HG03060 (cell line): ENCODE measurements around the gene ISX.

Source experiments
- ATAC-seq: cut with Tn5 transposase; IDR thresholded peaks from one replicate; pipeline ENCODE4 v1.9.1; 2021; ENCODE audit warnings: low read depth, moderate number of reproducible peaks; ENCODE audit not compliant: unreplicated experiment

The ISX gene

DNA sequence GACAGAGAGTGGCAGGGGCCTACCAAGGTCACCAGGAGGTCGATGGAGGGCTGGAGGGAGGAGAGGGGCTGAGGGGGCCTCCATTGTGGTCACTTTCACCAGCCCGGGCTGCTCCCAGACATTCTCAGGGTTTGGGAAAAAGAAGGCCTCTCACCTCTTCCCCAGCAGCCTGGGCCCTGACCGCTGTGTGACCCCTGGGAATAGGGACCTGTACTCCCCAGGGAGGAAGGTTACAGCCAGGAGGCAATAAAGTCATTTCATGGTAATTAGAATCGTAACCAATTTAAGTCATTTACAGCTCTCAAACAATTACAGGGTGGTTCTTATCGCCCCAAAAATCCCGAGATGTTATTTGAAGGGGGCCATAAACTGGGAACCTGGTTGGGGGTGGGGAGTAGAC lies 37.8 kb downstream of the ISX start:
- ATAC-seq: no peak

DNA sequence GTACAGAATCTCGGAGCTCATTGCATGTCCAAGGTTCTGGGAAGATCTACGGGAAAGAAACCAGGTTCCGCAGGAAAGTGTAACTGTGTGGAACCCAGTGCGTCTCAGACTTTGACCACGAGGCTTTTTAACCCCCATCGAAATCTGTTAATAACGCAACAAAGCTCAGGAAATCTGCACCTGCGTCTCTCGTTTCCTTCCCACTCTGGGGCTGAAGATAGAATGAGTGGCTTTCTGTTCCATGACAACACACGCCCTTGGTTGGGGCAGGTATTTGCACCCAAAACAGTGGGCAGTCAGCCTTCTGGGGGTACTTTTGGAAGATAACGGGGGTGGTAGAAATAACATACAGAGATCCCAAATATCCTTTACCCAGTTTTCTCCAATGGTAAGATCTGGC lies 38.5 kb downstream of the ISX start:
- no peak for ATAC-seq

DNA sequence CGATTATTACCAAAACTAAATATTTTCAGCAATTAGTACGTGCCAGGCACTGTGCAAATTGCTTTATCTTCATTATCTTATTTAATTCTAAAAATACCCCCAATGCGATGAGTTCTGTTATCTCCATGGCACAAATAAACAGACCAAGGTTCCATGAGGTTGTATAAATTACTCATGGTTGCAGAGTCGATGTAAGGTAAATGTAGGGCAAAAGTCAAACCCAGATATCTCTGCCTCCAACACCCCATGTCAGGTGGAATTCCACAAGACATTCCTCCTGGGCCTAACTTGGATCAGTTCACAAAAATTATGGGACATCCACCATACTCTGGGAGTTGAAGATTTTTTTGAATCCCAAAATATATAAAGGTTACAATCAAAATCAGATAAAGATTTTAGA lies 43.7 kb downstream of the ISX start:
- no peak for ATAC-seq

DNA sequence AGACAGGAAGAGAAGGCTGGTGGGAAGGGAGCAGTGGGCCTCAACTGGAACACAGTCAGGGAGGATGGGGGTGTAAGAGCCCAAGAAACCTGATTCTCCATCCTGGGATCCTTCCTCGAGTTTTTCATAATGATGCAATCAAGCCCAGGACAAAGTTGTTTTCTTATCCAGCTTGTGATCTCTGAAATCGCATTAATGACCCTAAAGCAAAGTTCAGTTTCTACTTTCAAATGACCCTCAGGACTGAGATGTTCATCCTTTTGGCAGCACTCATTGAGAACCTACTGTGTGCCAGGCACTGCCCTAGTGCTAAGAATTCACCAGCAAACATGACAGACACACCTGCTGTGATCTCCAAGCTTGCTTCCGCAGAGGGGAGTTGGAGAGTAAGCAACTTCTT lies 45.3 kb downstream of the ISX start:
- no peak for ATAC-seq

DNA sequence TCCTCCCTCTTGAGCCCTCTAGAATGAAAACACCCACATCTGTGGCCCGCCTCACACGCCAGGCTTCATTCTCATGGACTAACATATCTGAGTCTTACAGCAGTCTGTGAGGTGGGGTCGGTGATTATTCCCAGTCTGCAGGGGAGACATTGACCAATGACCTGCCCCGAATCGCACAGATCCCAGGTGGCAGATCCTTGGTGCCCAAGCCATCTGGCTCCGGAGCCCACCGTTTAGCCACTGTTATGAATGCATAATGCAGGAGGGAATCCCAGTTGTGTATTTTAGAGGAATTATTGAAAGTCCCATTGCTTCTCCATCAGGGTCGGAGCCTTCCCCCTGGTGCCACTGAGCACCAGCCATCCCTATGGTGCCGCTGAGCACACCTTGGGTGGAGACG lies 47.4 kb downstream of the ISX start:
- no peak for ATAC-seq

DNA sequence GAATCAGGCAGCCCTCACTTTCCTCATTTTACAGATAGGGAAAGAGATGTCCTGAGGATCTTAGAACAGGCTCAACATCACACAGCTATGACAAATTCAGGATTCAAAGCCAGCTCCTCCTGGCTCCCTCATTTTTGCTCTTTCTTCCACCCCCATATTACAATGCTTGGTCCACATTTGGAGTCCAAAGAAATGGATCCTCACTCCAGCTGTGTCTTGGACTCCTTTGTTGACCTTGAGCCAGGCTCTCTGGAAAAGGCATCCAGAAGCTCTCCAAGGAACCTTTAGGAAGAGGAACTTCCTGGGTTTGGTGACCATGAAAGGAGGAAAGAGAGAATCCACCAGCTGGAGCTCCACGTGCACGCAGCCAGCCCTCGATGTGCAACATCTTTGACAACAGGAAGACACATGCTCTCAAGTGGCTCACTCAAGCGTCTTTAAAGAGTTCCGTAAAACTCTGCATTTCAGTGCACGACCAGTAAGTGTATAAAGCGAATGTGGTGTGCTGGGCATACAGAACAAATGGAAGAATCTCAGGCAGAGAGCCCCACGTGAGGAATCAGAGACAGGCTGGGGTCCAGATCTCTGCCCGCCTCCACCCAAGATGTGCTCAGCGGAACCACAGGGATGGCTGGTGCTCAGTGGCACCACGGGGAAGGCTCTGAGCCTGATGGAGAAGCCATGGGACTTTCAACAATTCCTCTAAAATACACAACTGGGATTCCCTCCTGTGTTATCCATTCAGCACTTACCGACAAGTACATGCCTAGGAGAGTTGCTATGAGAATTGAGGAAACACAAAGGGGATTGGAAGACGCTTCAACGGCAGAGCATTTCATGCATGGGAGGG lies 48.4 kb downstream of the ISX start:
- ATAC-seq: no peak

DNA sequence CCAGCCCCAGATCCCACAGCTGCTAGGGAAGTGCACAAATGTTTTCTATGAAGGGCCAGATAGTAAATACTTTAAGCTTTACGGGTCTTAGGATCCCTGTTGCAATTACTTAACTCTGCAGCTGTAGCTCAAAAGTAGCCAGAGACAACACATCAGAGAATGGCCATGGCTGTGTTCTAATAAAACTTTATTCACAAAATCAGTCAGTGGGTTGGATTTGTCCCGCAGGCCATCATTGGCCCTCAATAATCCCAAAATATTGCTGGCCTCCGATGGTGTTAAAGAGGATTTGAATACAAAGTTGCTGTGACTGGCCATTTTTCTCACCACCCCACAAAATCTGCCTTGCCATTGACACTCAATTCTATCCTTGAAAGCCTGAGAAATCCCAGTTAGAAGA lies 49.6 kb downstream of the ISX start:
- no peak for ATAC-seq

DNA sequence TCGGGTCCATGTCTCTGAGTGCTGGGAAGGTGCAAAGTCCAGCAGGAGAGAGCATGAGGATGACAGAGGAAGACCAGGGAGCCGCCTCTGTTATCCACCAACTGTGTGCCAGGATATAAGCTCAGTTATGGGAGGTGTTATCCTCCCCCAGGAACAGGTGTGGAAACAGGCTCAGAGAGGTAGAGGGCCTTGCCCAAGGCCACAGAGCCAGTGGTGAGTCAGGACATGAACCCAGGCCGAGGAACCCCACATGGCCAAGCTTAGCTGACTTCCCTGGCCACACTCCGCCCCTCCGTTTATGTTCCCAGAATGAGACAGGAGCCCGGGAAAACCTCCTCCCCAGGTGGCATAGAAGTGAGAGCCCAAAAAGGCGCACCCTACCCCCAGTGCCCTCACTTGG lies 50.3 kb downstream of the ISX start:
- no peak for ATAC-seq

DNA sequence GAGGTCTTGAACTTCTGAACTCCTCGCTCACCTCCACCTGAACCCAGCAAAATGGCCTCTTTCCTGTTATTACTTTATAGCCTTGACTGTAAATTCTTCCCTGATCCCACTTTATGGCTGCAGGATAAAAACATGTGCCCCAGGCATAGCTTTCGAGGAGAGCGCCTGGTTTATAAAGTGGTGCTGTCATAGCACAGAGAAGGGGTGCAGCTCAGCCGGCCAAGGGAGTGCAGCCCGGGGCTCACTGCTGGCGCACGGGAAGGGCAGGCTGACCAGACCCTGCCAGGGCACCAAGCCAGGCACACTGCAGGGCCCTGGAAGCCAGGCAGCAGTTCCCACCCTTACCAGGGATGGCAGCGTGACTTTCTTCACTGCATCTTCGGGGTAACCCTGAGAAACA lies 50.9 kb downstream of the ISX start:
- no peak for ATAC-seq

DNA sequence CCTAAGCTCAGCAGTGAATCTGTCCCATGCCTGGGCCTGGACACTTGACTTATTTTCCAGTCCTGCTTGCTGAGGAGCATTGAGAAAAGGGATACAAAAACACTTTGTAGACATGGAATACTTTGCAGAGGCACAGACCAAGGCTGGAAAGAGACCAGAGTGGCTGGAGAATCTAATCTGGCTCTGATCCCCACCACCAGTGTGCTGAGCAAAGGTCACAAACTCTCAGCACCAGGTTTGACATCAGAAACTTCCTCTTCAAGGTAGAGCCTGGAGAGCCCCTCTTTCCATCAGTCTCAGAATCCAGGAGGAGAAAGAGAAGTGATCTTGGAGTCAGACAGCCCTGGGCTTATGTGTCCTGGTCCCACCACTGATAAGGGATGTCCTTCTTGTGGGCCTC lies 53.5 kb downstream of the ISX start:
- no peak for ATAC-seq

DNA sequence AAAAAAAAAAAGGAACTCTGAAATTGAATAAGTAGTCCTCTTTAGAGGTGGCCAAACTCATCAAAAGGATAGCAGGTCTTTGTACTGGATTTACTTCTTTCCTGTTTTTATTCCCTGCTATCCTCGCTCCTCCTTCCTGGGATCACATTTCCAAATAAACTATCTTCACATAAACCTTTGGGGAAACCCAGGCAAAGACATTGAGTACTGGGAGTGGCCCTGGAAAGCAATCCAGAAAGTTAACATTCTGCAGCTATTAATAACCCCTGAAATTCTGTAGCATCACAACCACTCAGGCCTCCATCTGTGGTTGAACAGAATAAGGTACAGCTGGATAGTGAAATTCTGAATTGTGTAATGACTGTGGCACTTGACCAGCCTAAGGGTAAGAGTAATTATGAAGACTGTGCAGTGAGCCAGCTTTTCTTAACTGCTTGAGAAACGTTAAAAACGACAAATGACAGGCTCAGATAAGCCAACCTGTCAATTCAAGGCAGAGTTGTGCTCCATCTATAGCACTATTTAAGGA lies 58.8 kb downstream of the ISX start:
- ATAC-seq: no peak

DNA sequence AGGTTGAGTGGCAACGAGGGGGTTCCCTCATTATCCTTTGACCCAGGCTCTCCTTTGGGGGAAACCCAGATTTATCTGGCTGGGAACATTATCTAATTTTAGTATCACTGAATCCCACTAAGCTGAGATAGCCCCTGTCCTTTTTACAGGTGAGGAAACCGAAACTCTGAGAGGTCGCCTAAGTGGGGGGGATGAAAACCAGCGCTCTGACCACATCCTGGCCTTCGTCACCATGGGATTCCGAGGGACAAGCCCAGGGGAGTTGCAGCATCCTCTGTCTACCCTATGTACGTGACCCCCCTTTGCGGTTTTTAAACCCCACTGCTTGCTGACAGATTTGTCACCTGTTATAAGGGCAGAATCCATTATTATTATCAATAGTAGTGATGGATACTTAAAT lies 61.0 kb downstream of the ISX start:
- no peak for ATAC-seq

DNA sequence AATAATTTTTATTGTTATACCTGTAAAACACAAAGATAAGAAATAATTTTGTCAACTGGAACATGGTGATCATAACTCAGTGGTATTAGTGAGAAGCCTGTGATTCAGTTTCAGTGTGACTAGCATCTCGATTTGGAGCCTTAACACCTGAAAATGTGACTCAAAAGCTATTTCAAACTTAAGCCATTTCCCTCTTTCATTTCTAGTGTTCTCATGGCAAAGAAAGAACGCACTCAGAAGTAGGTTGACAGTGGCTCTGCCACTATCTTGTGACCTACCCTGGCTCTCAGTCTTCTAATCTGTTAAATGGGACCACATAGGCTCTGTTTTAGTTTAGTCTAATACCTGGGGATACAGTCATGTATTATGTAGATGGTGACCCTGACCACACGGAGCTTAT lies 62.7 kb downstream of the ISX start:
- ATAC-seq: peak; percentile 53

DNA sequence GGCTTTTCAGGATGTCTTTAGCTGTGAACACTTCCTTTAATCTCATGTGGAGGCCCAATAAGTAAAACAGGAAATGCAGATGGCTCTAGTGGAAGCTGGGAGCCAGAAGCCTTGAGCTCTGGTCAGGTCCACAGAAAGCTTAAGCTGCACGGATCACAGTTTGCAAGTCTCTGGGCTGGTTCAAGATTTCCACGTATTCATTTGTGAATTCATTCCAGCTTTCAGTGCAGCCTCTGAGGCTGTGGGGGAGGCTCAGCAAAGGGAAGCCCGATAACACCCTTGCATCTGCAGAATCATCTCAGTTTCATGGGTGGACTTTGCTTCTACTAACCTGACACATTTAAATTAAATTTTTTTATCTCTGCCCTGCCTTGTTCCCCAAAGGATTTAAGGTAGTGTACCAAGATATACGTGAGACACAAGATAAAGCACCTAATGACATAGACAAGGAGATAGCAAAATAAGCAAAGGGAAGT lies 65.6 kb downstream of the ISX start:
- no peak for ATAC-seq

DNA sequence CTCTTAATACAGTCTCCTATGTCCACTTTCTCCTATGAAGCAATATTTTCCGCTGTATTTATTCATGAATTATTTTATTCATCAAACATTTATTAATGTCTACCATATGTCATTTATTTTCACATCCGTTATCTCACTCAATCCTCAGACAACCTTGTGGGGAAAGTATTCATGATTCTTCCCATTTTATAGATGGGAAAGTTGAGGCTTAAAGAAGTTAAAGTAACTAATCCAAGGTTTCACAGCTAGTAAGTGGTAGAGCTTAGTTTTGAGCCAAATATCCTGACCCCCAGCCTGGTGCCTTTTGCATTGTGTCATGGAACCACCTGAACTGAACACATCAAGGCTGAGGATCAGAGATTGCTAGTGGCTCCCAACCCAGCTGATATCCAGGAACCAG lies 66.6 kb downstream of the ISX start:
- ATAC-seq: no peak

DNA sequence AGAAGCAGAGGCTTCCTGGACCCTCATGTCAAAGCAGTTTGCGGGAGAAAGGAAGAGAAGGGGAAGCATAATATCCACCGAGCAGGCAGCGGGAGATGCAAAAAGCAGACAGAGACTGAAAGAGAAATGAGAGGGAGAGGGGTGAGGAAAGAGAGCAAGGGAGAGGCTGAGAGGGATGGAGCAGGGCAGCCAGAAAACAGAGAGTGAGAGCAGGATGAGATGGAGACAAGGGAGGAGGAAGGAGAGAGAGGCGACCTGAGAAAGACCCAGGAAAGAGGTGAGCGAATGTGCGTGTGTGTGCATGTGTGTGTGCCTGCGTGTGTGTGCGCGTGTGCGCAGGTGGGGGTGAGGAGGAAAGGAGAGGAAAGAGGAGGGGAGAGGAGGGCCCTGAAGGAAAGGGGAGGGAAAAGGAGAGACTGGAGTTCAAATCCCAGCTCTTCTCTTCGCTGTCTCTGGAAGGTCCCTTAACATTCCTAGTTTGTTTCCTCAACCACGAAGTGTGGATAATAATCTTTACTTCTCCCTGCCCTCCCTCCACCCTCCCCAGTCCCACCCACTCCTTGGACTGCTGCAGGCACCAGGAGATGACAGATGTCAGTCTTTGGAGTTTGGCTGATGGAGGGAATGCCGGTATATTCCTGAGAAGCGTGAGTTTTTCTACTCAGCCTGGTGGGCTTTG lies 67.9 kb downstream of the ISX start:
- ATAC-seq: no peak

DNA sequence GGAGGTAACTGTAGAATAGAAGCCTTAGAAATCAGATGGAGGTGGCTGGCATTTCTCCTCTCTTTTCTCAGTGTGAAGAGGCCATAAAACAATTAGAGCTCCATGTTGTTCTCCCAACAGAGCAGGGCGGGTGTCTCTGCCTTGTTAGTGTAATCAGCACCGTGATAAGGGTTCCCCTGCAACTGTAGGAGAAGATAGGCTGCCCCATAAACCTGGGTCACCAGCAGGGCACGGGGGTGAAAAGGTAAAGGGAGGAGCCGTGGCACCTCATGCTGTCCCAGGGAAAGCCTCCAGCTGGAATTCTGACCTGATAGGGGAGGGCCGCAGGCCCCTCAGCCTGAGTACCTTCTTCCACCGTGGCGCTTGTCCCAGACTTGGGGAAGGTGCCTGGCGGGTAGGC lies 68.7 kb downstream of the ISX start:
- no peak for ATAC-seq

DNA sequence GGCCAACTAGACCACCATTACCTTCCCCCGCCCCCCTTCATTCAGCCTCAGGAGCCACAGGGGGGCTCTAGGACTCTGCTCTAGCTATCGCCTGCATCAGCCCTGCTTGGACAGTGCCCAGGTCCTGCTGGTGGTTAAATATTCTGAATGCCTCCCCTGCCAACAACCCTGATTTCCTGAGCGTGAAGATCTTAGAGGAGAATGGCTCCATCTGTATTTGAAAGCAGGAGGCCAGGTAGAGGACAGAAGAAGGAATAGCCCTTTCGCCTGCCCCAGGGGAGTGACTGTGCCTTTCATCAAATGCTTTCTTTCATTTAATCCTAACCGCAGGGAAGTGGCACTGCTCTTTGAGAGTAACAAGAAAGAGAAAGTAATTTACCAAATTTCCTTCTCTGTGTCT lies 69.2 kb downstream of the ISX start:
- no peak for ATAC-seq
